Measurements from ENCODE around the gene DNAH3. TPM values are rescaled to one million over a fixed set of nuclear protein-coding genes. Genes with fewer than 3 reads are reported as not detected.

DNAH3 gene
- polyA plus RNA-seq, 2 of the 4 experiments (the other 2 are of a cell fraction), result 0.37 to 0.81 TPM

GRCh38 chr16:21158208-21159110, 7.8 kb upstream of the DNAH3 start, which contains the start of gene LDAF1 (continued):
- TF ChIP-seq REST (IDR thresholded peaks at IDR 0.05), result no peak
- no peak for TF ChIP-seq GATA3 (IDR thresholded peaks at IDR 0.05; ENCODE audit: borderline replicate concordance)
- TF ChIP-seq NPAS2 (CRISPR knock-in tag; IDR thresholded peaks at IDR 0.05; ENCODE audit: borderline replicate concordance), result no peak
- no peak for TF ChIP-seq EP300 (IDR thresholded peaks at IDR 0.05)
- no peak for TF ChIP-seq CHD4 (IDR thresholded peaks at IDR 0.05; ENCODE audit: borderline replicate concordance)
- TF ChIP-seq USF2 (IDR thresholded peaks at IDR 0.05), result no peak
- TF ChIP-seq HDAC2 (IDR thresholded peaks at IDR 0.05), result no peak
- no peak for TF ChIP-seq HEYL (CRISPR knock-in tag; IDR thresholded peaks at IDR 0.05)
- peak; percentile 42; the same call in 1 of the 2 replicates for TF ChIP-seq E2F6 (IDR thresholded peaks at IDR 0.05; ENCODE audit: borderline replicate concordance, low read depth)
- TF ChIP-seq RFX5 (IDR thresholded peaks at IDR 0.05), result no peak
- no peak for TF ChIP-seq HOXA7 (CRISPR knock-in tag; IDR thresholded peaks at IDR 0.05)
- TF ChIP-seq MAFK (IDR thresholded peaks at IDR 0.05; ENCODE audit: partially characterized antibody), result no peak
- no peak for TF ChIP-seq CTCF (IDR thresholded peaks at IDR 0.05)
- TF ChIP-seq BCL3 (IDR thresholded peaks at IDR 0.05), result no peak

- peak overlapping the region; percentile 92 for H3K4me2 ChIP-seq
- no peak for TF ChIP-seq PHF8 (IDR thresholded peaks at IDR 0.05; ENCODE audit: borderline replicate concordance, low read depth)
- no peak for TF ChIP-seq FOXS1 (CRISPR knock-in tag; IDR thresholded peaks at IDR 0.05)
- no peak for TF ChIP-seq CTCF (IDR thresholded peaks at IDR 0.05)
- no peak for TF ChIP-seq HMGXB4 (CRISPR knock-in tag; IDR thresholded peaks at IDR 0.05; ENCODE audit: borderline replicate concordance)
- no peak for TF ChIP-seq TP53 (CRISPR knock-in tag; IDR thresholded peaks at IDR 0.05)
- TF ChIP-seq RAD21 (conservative IDR thresholded peaks at IDR 0.05 in 1 of 2, IDR thresholded peaks at IDR 0.05 in 1 of 2), result no peak
- TF ChIP-seq CEBPB (IDR thresholded peaks at IDR 0.05), result no peak
- TF ChIP-seq SREBF2 (IDR thresholded peaks at IDR 0.05), result no peak
- TF ChIP-seq RCOR1 (IDR thresholded peaks at IDR 0.05; ENCODE audit: low read depth, low read length), result no peak
- no peak for TF ChIP-seq CHD2 (IDR thresholded peaks at IDR 0.05; ENCODE audit: low read length, partially characterized antibody)
- TF ChIP-seq HOXB13 (CRISPR knock-in tag; IDR thresholded peaks at IDR 0.05; ENCODE audit: low read depth), result no peak
Observed at GRCh38 chr16:21157632-21158031, 7.0 kb upstream of the DNAH3 start.

More at GRCh38 chr16:21157632-21158031, 7.0 kb upstream of the DNAH3 start:
- POLR2A ChIA-PET, result interaction anchor here (1.1 kb wide), 1 partner anchor 143 kb away, joined by 4 read pairs; no protein-coding TSS in a partner anchor
- H3K4me1 ChIP-seq, result peaks cover 19% of the 10 kb centered on the region; the same call in 2 of the 3 replicates
- ATAC-seq (no peak), FAIRE-seq (no peak), DNase-seq (ENCODE audit: low read depth in 1 of 2, low spot score in 1 of 2) (no peak)
- CTCF ChIA-PET, result interaction anchor here (0.6 to 10.8 kb wide), 29 partner anchors 10 to 1170 kb away, joined by 3 to 141 read pairs (median 5); partner anchors contain the start of genes CRYM, DCUN1D3 and LYRM1
- 72% methylated on average over 5 of the region's 5 CpGs for WGBS (ENCODE audit: missing lambda C conversion rate)
- peak overlapping the region in 1 of 2 experiments; percentile 95; a peak in 3 of 6 replicates for H3K27ac ChIP-seq
- H3K9me3 ChIP-seq, result no peaks in the 10 kb centered on the region
- no peak overlapping the region; the same call in 1 of the 3 replicates for H3K4me3 ChIP-seq
